Hepatocyte (in vitro differentiated cells): ENCODE results near the gene F11R. TPM values are rescaled to one million over a fixed set of nuclear protein-coding genes. Genes with fewer than 3 reads are reported as not detected.
"Not testable (repeated sequence)": the region's sequence is repeated elsewhere in the genome, so short reads cannot be mapped to it uniquely, and the experiment has no call there.

Experiments used
- DNase-seq: peaks from one replicate; pipeline ENCODE4 v3.0.0-alpha.2; 2016; ENCODE audit warnings: low spot score
- H2AFZ ChIP-seq: fragments of 200-600 bp; sonication (generic); 2 replicates; pipeline ENCODE4 v1.6.0; 2016; ENCODE audit warnings: antibody characterized with exemption, mild to moderate bottlenecking
- H3K27ac ChIP-seq: fragments of 200-600 bp; sonication (generic); 2 replicates; pipeline ENCODE4 v1.5.1; 2016; ENCODE audit warnings: mild to moderate bottlenecking
- H3K27me3 ChIP-seq: fragments of 200-600 bp; sonication (generic); 2 replicates; pipeline ENCODE4 v1.6.1; 2016
- H3K36me3 ChIP-seq: fragments of 200-600 bp; sonication (generic); replicated peaks from 2 replicates; pipeline ENCODE4 v1.5.1; 2016; ENCODE audit warnings: low read depth; ENCODE audit not compliant: insufficient read depth
- H3K4me1 ChIP-seq: fragments of 200-600 bp; sonication (generic); 2 replicates; pipeline ENCODE4 v1.5.1; 2016; ENCODE audit warnings: mild to moderate bottlenecking, moderate library complexity; ENCODE audit not compliant: insufficient read depth
- H3K4me2 ChIP-seq: fragments of 200-600 bp; sonication (generic); 2 replicates; pipeline ENCODE4 v1.6.0; 2016
- H3K4me3 ChIP-seq: fragments of 200-600 bp; sonication (generic); 2 replicates; pipeline ENCODE4 v1.5.1; 2016; ENCODE audit warnings: mild to moderate bottlenecking
- H3K79me2 ChIP-seq: fragments of 200-600 bp; sonication (generic); 2 replicates; pipeline ENCODE4 v1.6.0; 2017; ENCODE audit warnings: mild to moderate bottlenecking
- H3K9me2 ChIP-seq: fragments of 200-600 bp; sonication (generic); replicated peaks from 2 replicates; pipeline ENCODE4 v1.6.0; 2017; ENCODE audit warnings: mild to moderate bottlenecking; ENCODE audit not compliant: insufficient read depth
- H3K9me3 ChIP-seq: fragments of 200-600 bp; sonication (generic); 2 replicates; pipeline ENCODE4 v1.5.1; 2016; ENCODE audit warnings: low read depth, mild to moderate bottlenecking
- H4K20me1 ChIP-seq: fragments of 200-600 bp; sonication (generic); 2 replicates; pipeline ENCODE4 v1.6.0; 2016; ENCODE audit warnings: mild to moderate bottlenecking; ENCODE audit not compliant: insufficient read depth, poor library complexity, severe bottlenecking
- EZH2 ChIP-seq: fragments of 200-600 bp; sonication (generic); IDR thresholded peaks from 2 replicates; pipeline ENCODE4 v1.6.1; 2016; ENCODE audit warnings: antibody characterized with exemption, mild to moderate bottlenecking, borderline replicate concordance
- EZH2phosphoT487 ChIP-seq: fragments of 200-600 bp; sonication (generic); IDR thresholded peaks from one replicate; pipeline ENCODE4 v1.6.1; 2018; ENCODE audit warnings: antibody characterized with exemption, mild to moderate bottlenecking, low read depth, moderate library complexity; ENCODE audit not compliant: unreplicated experiment, severe bottlenecking
- WGBS: methylation state at CpG from one replicate; pipeline ENCODE4 v1.1.6; 2016; ENCODE audit warnings: low lambda C conversion rate; ENCODE audit errors: missing lambda C conversion rate; 5-methylcytosine and 5-hydroxymethylcytosine counted together
- polyA plus RNA-seq: library from polyadenylated mRNA; unstranded; fragments of >200 nt; fragmentation: Nextera tagmentation; extraction: Ambion mirVana; gene quantifications from 2 replicates; pipeline ENCODE4 v1.2.1, GENCODE V29; 2016
- total RNA-seq: library from RNA; depleted of rRNA; stranded (reverse); fragments of >200 nt; gene quantifications from 2 replicates; pipeline ENCODE4 v1.2.3, GENCODE V29; 2014
- TF ChIP-seq, protein P1 (sequence below): fragments of 200-600 bp; sonication (generic); IDR thresholded peaks from 2 replicates; pipeline ENCODE4 v1.5.1; 2016; ENCODE audit warnings: antibody characterized with exemption, mild to moderate bottlenecking; ENCODE audit not compliant: poor library complexity

Gene F11R
- total and polyA plus RNA-seq, 2 experiments from 2014 or later: 148 to 180 TPM

- H3K4me3 ChIP-seq: no peak overlapping the region
- WGBS: 83% methylated on average over 10 of the region's 10 CpGs
- no peak overlapping the region for H3K4me2 ChIP-seq
- DNase-seq: peak; percentile 2
- no peak overlapping the region for H2AFZ ChIP-seq
- H3K27me3 ChIP-seq: peaks cover 9% of the 10 kb centered on the region
- H3K79me2 ChIP-seq: no peaks in the 10 kb centered on the region
- no peaks in the 10 kb centered on the region for H3K36me3 ChIP-seq
- H3K27ac ChIP-seq: no peak overlapping the region
- H3K9me2 ChIP-seq: no peaks in the 10 kb centered on the region
- TF ChIP-seq, protein P1, sequence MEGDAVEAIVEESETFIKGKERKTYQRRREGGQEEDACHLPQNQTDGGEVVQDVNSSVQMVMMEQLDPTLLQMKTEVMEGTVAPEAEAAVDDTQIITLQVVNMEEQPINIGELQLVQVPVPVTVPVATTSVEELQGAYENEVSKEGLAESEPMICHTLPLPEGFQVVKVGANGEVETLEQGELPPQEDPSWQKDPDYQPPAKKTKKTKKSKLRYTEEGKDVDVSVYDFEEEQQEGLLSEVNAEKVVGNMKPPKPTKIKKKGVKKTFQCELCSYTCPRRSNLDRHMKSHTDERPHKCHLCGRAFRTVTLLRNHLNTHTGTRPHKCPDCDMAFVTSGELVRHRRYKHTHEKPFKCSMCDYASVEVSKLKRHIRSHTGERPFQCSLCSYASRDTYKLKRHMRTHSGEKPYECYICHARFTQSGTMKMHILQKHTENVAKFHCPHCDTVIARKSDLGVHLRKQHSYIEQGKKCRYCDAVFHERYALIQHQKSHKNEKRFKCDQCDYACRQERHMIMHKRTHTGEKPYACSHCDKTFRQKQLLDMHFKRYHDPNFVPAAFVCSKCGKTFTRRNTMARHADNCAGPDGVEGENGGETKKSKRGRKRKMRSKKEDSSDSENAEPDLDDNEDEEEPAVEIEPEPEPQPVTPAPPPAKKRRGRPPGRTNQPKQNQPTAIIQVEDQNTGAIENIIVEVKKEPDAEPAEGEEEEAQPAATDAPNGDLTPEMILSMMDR: no peak
- no peak for TF ChIP-seq EZH2
- TF ChIP-seq EZH2phosphoT487: no peak
- no peaks in the 10 kb centered on the region for H3K9me3 ChIP-seq
- no peaks in the 10 kb centered on the region for H4K20me1 ChIP-seq
- no peaks in the 10 kb centered on the region for H3K4me1 ChIP-seq
Measured at GRCh38 chr1:161068306-161069234, 47.6 kb upstream of the F11R start.

GRCh38 chr1:161066694-161067093 lies 45.7 kb upstream of the F11R start:
- H2AFZ ChIP-seq: no peak overlapping the region
- no peak overlapping the region for H3K27ac ChIP-seq
- no peak for DNase-seq
- H3K9me3 ChIP-seq: no peaks in the 10 kb centered on the region
- no peaks in the 10 kb centered on the region for H3K79me2 ChIP-seq
- no peaks in the 10 kb centered on the region for H3K9me2 ChIP-seq
- no peak overlapping the region for H3K4me3 ChIP-seq
- H3K4me2 ChIP-seq: no peak overlapping the region
- WGBS: 72% methylated on average over 3 of the region's 3 CpGs
- no peaks in the 10 kb centered on the region for H4K20me1 ChIP-seq
- peaks cover 9% of the 10 kb centered on the region for H3K27me3 ChIP-seq
- TF ChIP-seq, protein P1: no peak
- TF ChIP-seq EZH2phosphoT487 (no peak), EZH2 (no peak)
- H3K36me3 ChIP-seq: no peaks in the 10 kb centered on the region
- no peaks in the 10 kb centered on the region for H3K4me1 ChIP-seq

GRCh38 chr1:161065681-161066080 lies 44.7 kb upstream of the F11R start:
- H3K4me2 ChIP-seq, H3K4me1 ChIP-seq, H3K27me3 ChIP-seq, H3K9me2 ChIP-seq, H3K9me3 ChIP-seq, H3K79me2 ChIP-seq, H2AFZ ChIP-seq, H3K27ac ChIP-seq, H4K20me1 ChIP-seq, H3K4me3 ChIP-seq, DNase-seq, H3K36me3 ChIP-seq: not testable (repeated sequence)
- 95% methylated on average over 7 of the region's 7 CpGs for WGBS

DNA sequence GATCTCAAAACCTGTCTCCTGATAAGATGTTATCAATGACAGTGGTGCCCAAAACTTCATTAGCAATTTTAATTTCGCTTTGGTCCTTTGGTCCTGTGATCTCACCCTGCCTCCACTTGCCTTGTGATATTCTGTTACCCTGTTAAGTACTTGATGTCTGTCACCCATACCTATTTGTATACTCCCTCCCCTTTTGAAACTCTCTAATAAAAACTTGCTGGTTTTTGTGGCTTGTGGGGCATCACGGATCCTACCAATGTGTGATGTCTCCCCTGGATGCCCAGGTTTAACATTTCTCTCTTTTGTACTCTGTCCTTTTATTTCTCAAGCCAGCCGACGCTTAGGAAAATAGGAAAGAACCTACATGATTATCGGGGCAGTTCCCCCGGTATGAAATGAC lies 43.0 kb upstream of the F11R start:
- H3K9me2 ChIP-seq, H3K4me1 ChIP-seq, H3K27me3 ChIP-seq, H4K20me1 ChIP-seq, H3K4me3 ChIP-seq, H3K4me2 ChIP-seq, H3K36me3 ChIP-seq, H2AFZ ChIP-seq, H3K27ac ChIP-seq, H3K79me2 ChIP-seq, DNase-seq, H3K9me3 ChIP-seq: not testable (repeated sequence)
- 52% methylated on average over 6 of the region's 6 CpGs for WGBS
